Calu3 (cell line): ENCODE results near the gene SLC35F4. TPM values are rescaled to one million over a fixed set of nuclear protein-coding genes. Genes with fewer than 3 reads are reported as not detected.

Experiments used
- BruUV-seq: library from RNA; stranded (reverse); fragments of 400-500 nt; replicated peaks from 2 replicates; lab custom pipeline; 2021; lab: Mats Ljungman, UMichigan
- CTCF ChIA-PET: fragments of 300-600 bp; sonication (Branson Sonifier 250); formaldehyde crosslinking; loops from one replicate; lab custom pipeline; 2022; ENCODE audit warnings: antibody characterized with exemption; lab: Charles Lee
- DNase-seq: peaks from one replicate; pipeline ENCODE4 v3.0.0; 2022
- H3K27ac Mint-ChIP-seq: one replicate; pipeline ENCODE4 v1.8.0; 2022; ENCODE audit warnings: mixed read lengths; ENCODE audit not compliant: unreplicated experiment
- H3K27me3 Mint-ChIP-seq: one replicate; pipeline ENCODE4 v1.8.0; 2022; ENCODE audit warnings: mixed read lengths; ENCODE audit not compliant: unreplicated experiment
- H3K36me3 Mint-ChIP-seq: one replicate; pipeline ENCODE4 v1.8.0; 2022; ENCODE audit warnings: mild to moderate bottlenecking, moderate library complexity, mixed read lengths; ENCODE audit not compliant: insufficient read depth, unreplicated experiment
- H3K4me1 Mint-ChIP-seq: one replicate; pipeline ENCODE4 v1.8.0; 2022; ENCODE audit warnings: mild to moderate bottlenecking, low read depth, mixed read lengths; ENCODE audit not compliant: unreplicated experiment
- H3K4me3 Mint-ChIP-seq: one replicate; pipeline ENCODE4 v1.8.0; 2022; ENCODE audit warnings: mild to moderate bottlenecking, low read depth, moderate library complexity, mixed read lengths; ENCODE audit not compliant: unreplicated experiment
- H3K9me3 Mint-ChIP-seq: one replicate; pipeline ENCODE4 v1.8.0; 2022; ENCODE audit warnings: low read depth, mixed read lengths; ENCODE audit not compliant: unreplicated experiment
- intact Hi-C: fragments of 100-400 bp; cut with micrococcal nuclease; formaldehyde crosslinking; loops from one replicate; pipeline ENCODE4 v1.10.0; 2022; ENCODE audit not compliant: unreplicated experiment
- total RNA-seq: library from RNA; stranded (reverse); gene quantifications from 2 replicates; pipeline ENCODE4 v1.2.3, GENCODE V29; 2022
- TF ChIP-seq, protein P1 (sequence below): fragments of 200-600 bp; IDR thresholded peaks from one replicate; pipeline ENCODE4 v1.8.0; 2022; ENCODE audit warnings: antibody characterized with exemption; ENCODE audit not compliant: unreplicated experiment

Gene SLC35F4
- total RNA-seq, 1 experiment from 2014 or later: not detected

DNA sequence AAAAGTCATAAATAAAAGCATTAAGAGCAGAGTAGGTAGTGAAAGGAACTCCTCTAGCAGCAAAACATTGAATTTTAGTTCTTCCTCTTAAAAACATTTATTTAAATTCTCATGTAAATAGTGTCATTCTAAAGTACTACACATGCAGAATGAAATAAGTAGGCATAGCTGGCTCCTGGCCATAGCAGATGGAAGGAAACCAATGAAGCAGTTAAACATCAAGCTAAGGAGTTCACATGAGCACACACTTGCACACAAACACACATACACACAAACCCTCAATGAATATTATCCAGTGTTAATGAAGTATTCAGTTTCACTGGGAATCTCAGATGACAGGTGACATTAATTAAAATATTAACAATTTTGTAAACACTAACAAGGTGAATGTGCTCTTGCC, 69.3 kb downstream of the SLC35F4 start:
- Mint-ChIP-seq H3K9me3 (no peaks in the 10 kb centered on the region), H3K36me3 (no peaks in the 10 kb centered on the region), H3K27me3 (peaks cover 13% of the 10 kb centered on the region), H3K27ac (no peak overlapping the region), H3K4me3 (no peak overlapping the region), H3K4me1 (no peaks in the 10 kb centered on the region)
- CTCF ChIA-PET: interaction anchor here (0.6 kb wide), 1 partner anchor 98 kb away, joined by 3 read pairs; no protein-coding TSS in a partner anchor
- BruUV-seq: no TSS peak
- intact Hi-C loops: no loop called here
- no peak for DNase-seq
- TF ChIP-seq, protein P1, sequence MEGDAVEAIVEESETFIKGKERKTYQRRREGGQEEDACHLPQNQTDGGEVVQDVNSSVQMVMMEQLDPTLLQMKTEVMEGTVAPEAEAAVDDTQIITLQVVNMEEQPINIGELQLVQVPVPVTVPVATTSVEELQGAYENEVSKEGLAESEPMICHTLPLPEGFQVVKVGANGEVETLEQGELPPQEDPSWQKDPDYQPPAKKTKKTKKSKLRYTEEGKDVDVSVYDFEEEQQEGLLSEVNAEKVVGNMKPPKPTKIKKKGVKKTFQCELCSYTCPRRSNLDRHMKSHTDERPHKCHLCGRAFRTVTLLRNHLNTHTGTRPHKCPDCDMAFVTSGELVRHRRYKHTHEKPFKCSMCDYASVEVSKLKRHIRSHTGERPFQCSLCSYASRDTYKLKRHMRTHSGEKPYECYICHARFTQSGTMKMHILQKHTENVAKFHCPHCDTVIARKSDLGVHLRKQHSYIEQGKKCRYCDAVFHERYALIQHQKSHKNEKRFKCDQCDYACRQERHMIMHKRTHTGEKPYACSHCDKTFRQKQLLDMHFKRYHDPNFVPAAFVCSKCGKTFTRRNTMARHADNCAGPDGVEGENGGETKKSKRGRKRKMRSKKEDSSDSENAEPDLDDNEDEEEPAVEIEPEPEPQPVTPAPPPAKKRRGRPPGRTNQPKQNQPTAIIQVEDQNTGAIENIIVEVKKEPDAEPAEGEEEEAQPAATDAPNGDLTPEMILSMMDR: no peak

DNA sequence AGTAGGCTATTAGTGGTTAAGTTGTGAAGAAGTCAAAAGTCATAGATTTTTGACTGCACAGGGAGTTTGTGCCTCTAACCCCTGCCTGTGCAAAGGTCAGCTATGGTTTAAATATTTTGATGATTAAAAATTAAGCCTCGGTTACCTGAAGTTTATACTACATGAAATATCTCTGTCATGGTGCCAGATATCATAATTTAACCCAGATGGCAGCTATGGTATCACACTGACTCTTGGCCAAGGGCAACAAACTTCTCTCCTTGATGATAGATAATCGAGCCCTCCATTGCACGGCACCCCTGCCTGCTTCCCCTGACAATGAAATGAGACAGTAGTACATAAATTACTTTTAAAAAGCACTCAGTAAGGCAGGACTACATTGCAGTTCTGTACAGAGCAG, 80.8 kb downstream of the SLC35F4 start:
- BruUV-seq: no TSS peak
- H3K27me3 Mint-ChIP-seq: no peaks in the 10 kb centered on the region
- peaks cover 30% of the 10 kb centered on the region for H3K9me3 Mint-ChIP-seq
- H3K4me3 Mint-ChIP-seq: no peak overlapping the region
- TF ChIP-seq, protein P1: no peak
- DNase-seq: no peak
- H3K27ac Mint-ChIP-seq: no peak overlapping the region
- H3K36me3 Mint-ChIP-seq: no peaks in the 10 kb centered on the region
- intact Hi-C loops: no loop called here
- CTCF ChIA-PET: no interaction called here
- H3K4me1 Mint-ChIP-seq: no peaks in the 10 kb centered on the region

DNA sequence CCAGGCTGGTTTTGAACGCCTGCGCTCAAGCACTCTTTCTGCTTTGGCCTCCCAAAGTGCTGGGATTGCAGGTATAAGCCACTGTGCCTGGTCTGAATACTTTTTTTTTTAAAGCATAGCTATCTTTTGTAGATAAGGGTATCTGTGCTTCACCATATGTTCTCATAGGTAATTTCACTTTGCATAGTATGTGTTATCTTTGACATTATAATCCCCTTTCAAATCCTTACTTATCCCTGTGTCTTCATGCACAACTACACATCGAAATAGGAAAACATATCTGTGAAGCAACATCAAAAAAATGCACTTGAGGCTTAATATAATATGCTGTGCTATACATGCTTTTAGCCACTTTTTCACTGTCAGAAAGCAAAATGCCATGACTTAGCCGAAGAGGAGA, 94.1 kb downstream of the SLC35F4 start:
- CTCF ChIA-PET: no interaction called here
- no peak for DNase-seq
- no peak overlapping the region for H3K4me3 Mint-ChIP-seq
- peaks cover 21% of the 10 kb centered on the region for H3K27me3 Mint-ChIP-seq
- TF ChIP-seq, protein P1: no peak
- no peaks in the 10 kb centered on the region for H3K9me3 Mint-ChIP-seq
- H3K27ac Mint-ChIP-seq: no peak overlapping the region
- H3K36me3 Mint-ChIP-seq: no peaks in the 10 kb centered on the region
- intact Hi-C loops: no loop called here
- H3K4me1 Mint-ChIP-seq: no peaks in the 10 kb centered on the region
- BruUV-seq: no TSS peak

DNA sequence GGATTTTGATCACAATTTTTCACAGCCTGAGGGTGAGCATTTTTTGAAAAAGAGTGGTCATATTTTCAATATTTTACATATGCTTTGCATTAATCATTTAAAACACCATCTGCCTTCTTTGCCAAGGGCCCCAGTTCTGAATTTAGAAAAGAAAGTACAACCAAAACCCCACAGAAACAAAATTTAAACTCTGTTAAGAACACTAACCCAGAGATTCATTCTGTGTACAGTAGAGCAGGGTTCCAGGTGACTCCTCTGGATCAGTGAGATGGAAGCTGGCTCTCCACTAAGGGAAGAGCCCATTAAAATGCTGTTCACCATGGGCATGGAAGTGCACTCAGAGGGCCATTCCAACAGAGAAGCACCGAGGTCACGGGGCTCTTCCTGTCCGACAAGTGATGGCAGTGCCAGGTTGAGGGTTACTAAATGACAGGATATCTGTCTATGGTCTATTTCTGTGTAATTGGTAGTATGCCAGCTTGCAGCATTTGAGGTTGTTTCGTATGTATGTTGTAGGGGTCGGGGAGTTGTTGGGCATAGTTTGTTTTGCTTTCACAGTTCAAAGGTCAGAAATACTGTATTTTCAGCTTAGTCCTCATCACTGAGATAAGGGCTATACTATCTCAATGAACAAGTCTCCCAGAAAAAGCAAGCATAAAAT, 95.9 kb downstream of the SLC35F4 start:
- CTCF ChIA-PET: no interaction called here
- H3K4me3 Mint-ChIP-seq: no peak overlapping the region

More for the DNA sequence above, 95.9 kb downstream of the SLC35F4 start:
- DNase-seq: no peak
- no TSS peak for BruUV-seq
- TF ChIP-seq, protein P1: no peak
- intact Hi-C loops: no loop called here
- no peaks in the 10 kb centered on the region for H3K36me3 Mint-ChIP-seq
- no peak overlapping the region for H3K27ac Mint-ChIP-seq
- peaks cover 17% of the 10 kb centered on the region for H3K27me3 Mint-ChIP-seq
- H3K4me1 Mint-ChIP-seq: no peaks in the 10 kb centered on the region
- no peaks in the 10 kb centered on the region for H3K9me3 Mint-ChIP-seq
